HG03571 (cell line): ENCODE results near the gene GJD4.

Experiments used
- ATAC-seq: cut with Tn5 transposase; IDR thresholded peaks from one replicate; pipeline ENCODE4 v1.9.1; 2021; ENCODE audit not compliant: unreplicated experiment

The GJD4 gene

DNA sequence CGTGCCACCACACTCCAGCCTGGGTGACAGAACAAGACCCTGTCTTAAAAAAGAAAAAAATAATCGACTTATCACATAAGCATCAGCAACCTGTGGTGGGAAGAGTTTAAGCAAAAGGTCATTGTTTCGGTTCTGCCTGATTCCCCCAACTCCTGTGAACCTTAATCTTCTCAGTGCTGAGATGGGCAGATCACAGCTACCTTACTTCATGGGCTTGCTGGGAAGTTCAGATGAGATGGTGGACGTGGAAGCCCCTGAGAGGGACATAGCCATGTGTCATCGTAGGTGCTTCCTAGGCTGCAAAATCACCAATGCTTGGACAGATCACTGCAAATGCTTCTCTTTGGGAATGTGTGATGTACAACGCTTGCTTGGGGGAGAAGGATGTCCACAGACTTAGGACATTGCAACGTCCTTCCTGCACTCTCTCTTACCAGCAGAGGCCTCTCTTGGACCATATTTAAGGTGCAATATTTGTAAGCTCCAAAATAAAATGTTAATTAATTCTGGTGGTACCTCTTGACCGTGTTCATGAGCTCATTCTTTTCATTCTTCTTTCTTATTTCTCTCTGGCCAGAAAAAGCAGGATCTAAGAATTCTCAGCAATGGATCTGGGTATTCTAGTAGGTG, 8.6 kb downstream of the GJD4 start:
- ATAC-seq: no peak

DNA sequence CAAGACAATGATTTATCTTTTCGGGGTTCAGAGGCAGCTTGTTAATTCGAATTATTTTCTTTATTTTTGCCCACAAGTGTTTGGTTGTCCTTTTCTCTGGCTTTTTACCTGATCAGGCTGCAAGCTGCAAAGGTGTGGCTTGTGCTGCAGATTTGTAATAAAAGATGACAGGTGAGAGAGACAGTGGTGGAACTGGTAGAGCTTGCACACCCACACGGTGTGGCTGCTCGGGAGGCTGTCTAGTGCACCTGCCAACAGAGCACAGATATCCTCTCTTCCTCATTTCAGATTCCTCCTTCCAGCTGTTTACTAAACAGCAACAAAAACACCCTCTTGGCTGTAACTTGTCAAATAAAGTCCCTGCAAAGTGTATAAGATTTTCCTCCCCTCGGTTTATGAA, 9.2 kb downstream of the GJD4 start:
- ATAC-seq: no peak

DNA sequence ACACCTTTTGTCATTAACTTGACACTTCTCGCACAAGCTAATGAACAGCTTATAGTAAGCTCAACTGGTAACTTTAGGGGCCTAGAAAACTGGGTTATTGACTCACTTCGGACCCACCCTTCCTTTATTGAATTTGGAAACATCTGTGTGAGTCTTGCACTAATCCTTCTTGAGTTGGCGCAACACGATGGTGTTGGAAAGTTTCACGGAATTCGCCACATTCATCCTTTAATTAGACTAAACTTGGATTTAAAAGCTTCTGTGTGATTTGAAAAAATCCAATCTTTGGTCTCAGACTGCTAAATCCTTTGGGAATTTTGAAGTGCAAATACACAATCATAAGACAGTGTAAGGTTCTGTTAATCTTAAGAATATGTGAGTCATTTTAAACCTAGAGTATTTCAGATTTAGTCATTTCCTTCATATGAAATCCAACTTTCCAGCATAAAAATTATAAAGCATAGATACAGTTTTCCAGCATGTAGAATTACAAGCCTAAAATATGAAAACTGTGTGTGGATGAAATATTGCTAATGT, 21.9 kb downstream of the GJD4 start:
- ATAC-seq: no peak

DNA sequence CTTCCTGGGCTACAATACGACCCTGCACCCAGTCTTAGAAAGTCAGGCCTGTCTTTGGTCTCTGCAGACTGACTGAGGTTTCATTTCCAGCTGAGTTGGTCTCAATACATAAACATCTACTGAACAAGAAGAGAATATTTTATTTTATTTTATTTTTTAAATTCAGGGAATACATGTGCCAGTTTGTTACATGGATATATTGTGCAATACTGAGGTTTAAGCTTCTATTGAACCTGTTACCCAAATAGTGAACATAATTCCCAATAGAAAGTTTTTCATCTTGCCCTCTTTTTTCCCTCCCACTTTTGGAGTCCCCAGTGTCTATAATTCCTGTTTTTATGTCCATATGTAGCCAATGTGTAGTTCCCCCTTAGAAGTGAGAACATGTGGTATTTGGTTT, 26.3 kb downstream of the GJD4 start:
- ATAC-seq: no peak

DNA sequence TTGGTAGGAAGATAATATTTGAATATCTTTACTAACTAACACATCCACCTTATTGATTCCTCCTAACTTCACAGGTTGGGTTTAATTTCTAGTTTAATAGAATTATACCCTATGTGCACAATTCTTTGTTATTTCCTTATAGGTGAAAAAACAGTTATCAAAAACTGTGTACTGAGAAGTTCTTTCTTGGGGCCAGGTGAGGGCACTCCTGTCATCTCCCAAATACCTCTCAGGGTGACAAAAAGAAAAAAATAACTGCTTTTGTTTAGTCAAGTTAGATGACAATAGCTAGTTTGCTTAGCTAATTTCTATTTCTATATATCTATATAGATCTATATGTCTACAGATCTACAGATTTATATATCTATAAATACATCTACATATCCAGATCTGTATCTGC, 26.9 kb downstream of the GJD4 start:
- ATAC-seq: no peak

DNA sequence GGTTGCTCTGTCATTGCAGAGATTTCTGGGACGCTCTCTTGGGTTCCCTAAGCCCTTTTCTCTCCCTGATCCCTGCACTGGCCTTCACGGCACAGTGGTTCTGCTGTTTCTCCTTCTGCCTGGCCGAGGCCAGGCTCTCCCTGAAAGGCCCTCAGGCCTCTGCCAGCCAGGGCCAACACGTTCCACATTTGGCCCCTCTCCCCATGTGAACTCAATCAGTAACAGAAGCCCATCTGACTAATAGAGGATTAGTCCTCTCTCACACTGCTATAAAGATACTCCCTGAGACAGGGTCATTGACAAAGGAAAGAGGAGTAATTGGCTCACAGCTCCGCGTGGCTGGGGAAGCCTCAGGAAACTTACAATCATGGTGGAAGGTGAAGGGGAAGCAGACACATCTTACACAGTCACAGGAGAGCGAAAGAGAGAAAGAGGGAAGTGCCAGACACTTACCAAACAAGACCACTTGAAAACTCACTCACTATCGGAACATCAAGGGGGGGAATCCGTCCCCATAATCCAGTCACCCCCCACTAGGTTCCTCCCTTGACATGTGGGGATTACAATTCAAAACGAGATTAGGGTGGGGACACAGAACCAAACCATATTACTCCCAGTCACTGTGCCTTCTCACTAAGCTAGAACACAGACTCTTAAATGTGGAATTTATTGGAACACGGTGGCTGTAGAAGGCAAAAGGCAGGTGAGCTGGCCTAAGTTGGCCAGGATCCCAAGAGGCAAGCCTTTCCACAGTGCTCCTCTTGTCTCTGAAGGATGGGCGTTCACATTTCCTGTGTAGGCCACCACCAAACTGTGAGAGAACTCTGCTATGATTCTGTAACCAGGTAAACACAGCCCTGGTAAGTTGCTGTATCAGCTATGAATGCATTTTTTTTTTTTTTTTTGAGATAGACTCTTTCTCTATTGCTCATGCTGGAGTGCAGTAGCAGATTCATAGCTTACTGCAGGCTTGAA, 28.2 kb downstream of the GJD4 start:
- no peak for ATAC-seq

DNA sequence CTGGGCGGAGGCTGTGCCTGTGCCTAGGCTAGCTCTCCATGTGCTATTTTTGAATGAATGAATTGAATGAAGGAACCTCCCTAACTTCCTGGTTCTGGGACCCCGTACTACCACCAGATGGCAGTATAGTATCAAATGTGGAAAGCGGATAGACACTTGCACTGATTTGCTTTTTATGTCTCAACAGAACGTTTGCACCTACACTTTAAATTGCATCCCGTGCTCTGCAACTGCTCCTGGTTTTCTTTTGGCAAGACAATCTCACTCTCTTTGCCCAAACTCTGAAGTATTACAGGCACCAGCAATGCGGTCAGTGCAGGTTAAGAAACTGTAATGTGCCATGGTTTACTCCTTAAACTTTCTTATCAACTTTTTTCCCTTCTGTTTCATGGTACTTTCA, 30.4 kb downstream of the GJD4 start:
- ATAC-seq: peak; percentile 50

DNA sequence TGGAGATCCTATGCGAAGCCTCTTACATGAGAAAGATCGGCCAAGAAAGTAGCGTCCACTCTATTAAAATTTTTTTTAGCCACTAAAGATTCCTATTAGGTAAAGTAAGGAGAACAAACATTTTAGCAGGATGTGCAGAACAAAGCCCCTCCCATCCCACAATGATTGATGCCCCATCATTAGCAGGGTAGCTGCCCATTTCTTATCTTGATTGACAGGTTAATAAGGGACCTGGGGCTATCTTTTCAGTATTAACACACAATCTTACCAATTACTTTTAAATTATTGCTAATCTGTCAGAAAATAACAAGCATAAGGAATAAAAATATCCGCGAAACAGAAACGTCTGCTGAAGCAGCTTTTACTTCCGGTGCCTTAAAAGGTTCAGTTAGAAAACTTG, 31.8 kb downstream of the GJD4 start:
- no peak for ATAC-seq

DNA sequence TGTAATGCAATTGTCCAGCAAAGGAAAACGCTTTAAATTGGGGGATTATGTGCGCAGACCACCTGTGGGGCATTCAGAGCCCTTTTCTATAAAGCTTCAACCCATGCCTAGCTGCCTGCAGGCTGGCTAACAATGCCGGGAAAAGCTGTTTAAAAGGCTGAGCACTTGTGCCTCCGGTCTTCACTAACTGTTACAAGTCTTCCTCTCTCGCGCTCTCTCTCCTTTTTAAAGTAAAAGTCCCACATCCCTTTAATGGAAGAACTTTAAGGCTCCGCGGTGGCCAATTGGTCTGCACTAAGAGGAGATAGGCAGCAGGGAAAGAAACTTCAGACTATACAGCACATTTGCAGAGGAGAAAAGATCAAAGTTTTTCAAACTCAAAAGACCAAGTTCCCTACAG, 32.3 kb downstream of the GJD4 start:
- no peak for ATAC-seq

DNA sequence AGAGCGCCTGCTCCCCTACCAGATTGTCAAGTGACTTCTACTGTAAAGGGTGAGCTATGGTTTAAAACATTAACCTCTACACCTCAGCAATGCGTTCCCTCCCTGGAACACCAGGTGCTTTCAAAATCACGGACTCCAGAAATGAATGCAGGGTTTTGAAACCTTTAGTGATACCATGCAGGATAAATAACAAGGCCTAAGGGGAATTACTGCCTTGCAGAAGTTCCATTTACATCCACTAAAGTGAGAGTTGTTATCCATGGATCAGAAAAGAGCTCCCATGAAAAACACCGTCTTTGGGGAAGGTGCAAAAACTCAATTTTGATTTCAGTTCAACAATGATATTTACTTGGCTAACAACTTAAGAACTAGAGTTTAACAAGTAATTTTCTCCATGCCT, 33.0 kb downstream of the GJD4 start:
- ATAC-seq: no peak

DNA sequence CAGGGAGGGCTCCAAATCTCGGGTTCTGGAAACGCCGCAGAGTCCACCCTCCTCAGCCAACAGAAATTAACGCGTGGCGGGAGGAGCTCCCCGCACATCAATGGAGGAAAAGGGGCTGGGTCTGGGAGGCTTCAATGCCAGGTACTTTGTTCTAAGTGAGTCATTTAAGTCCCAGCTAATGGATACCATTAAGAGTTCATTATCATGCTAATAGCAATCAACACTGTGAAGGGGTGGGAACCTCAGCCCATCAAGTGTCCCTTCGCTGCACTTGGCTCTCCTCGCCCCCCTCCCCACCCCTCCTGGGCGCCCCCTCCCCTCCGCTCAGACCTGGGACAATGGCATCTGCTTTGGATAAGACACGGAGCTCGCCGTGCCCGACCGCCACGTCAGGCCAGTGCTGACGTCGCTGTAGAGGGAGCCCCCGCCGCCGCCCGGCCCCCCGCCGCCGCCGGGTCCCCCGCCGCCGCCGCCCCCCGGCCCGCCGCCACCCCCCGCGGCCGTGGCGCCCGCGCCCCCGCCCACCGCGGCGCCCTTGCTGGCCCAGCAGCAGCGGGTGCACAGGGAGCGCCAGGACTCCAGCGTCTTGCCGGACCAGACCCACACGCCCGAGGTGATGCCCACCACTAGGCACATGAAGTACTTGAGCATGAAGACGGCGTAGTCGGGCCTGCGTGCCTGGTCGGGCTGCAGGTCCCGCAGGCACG, 34.0 kb downstream of the GJD4 start:
- no peak for ATAC-seq

DNA sequence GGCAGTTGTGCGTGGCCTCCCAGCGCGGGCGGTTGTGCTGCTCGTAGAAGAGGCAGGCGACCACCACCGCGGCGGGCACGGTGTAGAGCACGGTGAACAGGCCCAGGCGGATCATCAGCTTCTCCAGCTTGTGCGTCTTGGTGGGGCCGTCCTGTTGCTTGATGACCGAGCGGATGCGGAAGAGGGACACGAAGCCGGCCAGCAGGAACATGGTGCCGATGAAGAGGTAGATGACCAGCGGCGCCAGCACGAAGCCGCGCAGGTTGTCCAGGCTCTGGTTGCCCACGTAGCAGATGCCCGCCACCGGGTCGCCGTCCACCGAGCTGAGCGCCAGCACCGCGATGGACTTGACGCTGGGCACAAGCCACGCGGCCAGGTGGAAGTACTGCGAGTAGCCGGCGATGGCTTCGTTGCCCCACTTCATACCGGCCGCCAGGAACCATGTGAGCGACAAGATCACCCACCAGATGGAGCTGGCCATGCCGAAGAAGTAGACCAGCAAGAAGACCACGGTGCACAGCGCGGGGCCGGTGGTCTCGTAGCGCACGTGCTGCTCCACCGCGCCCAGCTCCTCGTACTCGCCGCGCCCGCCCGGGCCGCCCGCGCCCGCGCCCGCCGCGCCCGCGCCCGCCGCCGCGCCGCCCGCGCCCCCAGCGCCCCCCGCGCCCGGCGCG, 34.7 kb downstream of the GJD4 start:
- no peak for ATAC-seq

DNA sequence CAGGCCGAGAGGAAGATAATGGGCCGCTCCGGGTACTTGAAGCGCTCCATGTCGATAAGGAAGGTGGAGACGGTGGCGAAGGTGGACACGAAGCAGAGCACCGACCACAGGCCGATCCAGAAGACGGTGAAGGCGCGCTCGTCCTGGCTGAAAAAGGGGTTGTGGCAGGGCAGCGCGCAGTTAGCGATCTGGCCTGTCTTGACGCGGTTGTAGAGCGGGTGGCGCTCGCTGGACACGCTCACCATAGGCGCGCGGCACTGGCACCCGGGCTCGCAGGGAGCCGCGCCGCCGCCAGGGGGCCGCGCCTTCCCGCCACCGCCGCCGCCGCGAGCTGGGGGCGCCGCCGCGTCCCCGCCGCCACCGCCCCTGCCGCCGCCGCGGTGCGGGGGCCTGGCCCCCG, 35.3 kb downstream of the GJD4 start:
- ATAC-seq: peak; percentile 32

DNA sequence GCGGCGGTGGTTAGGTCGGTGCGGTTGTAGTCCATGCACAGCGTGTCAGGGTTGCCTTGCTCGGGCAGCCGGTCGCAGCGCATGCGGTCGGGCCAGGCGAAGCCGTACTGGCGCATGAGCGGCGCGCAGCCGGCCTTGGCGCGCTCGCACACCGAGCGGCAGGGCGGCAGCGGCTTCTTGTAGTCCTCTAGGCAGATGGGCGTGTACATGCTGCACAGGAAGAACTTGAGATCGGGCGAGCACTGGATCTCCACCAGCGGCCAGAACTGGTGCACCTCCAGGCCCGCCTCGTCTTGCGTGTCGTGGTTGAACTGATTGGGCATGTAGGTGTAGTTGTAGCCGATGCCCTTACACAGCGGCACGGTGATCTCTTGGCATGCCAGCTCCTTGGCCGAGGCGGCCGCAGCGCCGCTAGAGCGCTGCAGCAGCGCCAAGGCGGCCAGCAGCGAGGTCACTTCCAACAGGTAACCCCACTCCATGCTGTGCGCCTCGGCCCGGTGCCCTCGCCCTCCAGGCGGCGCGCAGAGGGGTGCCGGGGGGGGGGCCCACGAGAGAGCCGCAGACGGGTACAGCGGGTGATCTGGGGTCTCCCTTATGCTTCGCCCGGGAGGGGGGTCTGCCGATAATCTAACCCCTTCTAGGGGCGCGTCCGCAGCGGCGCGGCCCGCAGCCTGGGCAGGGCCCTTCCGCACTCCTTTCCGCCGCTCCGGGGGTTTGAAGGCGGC, 36.0 kb downstream of the GJD4 start:
- ATAC-seq: peak; percentile 26

DNA sequence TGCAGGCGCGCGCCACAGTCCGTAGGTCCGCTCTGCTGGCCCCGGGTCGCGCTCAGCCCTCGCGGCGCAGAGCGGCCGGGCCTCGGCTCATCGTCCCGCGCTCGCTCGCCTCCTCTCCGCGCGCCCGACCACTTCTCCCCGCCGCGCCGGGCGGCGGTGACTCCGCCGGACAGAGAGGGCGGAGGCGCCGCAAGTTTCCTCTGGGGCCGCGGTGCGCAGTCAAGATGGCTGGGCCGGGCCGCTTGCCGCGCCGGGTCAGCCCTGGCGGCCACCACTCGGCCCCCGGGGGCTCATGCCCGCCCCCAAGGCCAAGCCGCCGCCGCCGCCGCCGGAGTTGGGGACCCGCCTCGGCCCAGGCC, 36.5 kb downstream of the GJD4 start:
- ATAC-seq: peak; percentile 18

DNA sequence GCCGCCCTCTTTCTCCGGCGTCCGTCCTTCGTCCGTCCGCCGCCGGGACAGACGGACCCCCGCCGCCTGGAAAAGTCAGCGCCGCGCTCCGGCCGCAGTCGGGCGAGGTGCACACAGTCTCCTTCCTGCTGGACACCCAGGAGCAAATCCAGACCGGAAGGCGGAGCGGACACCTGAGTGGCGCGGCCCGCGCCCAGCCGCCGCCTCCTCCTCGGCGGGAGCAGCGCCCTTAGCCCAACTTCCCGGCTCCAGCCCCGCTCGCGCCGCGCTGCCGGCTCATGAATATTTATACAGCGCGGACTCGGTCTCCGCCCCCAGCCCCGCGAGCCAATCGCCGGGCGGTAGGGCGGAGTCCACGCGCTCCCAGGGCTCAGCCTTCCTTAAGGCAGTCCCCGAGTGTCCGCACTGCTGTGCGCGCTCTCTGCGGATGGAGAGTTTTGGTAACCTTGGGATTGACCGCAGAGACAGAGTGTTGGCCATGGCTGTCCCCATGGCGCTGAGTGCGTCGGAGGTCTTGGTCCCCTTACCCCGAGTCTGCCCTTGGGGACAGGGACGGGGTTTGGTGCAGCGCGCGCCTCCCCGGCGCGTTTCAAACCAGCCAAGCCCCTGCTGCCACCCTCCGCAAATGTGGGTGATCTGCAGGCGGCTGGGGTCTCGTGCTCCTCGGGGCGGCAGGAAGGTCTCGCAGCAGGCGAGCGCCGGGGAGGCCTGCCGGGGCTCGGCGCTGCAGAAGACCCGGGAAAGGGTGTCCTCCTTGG, 37.1 kb downstream of the GJD4 start, which contains the start of gene FZD8:
Gene FZD8 (minus strand): TSS at position 262 of the 758 bp plus-strand sequence. CDS start 867 bp downstream, outside the sequence.
- ATAC-seq: peak; percentile 92

DNA sequence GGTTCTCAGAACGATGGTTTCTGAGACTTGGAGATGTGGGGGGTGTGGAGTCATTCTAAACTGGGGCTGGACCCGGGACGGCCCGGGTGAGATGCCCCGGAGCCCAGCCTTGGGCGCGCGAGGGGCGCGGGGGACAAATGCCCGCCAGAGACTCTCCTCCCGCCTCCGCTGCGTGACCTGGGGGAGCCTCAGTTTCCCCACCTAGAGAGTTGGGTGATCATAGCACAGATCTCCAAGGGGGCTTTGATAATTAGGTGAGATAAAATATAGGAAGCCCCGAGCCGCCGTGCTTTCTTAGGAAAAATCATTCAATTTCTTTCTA, 37.6 kb downstream of the GJD4 start:
- no peak for ATAC-seq

DNA sequence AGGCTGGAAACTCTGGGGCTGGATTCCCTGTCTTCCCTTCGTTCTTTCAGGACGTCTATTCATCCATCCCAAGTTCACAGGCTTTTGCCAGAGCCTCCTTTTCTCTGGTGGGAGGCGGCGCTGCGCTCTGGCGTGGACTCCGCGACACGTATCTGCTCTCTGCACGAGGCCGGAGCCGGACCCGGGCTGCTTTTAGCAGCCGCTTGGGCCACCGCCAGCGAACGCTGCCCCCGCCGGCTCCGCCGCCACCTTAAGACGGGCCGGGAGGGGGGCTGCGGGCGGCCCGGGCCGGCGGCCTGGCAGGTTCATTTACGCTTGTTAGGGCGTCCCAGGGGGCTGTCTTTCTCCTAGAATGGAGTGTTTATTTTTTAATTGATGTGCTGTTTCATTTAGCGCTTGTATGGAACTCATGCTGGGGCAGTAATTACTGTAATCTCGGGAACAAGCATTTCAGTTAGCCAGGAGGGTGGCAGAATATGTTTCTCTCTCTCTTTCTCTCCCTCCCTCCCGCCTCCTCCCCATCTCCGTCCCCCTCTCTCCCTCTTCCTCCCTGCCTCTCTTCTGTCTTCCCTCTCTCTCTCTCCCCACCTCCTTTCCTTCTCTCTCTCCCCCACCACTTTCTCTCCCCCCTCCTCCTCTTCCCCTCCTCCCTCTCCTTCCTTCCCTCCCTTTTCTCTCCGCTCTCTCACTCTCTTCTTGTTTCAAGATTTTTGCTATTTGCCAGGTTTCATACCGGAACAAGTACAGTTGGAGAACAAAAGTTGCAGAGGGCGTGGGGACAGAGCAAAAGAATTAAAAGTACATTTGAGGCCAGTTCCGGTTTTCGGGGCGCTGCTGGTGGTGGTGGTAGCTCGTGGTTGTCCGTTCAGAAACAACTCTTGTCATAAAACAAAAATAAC, 38.3 kb downstream of the GJD4 start:
- ATAC-seq: no peak
